NK-92 treated with Interleukin-12 subunit alpha and Interleukin-12 subunit beta, amount 100 ng/mL, for 24 hours (cell line): ENCODE data around the gene PSMD5.

Experiments
- DNase-seq: peaks from one replicate; lab custom pipeline; 2025; lab: John Stamatoyannopoulos, UW

Gene PSMD5

GRCh38 chr9:120875195-120875565 lies 32.5 kb upstream of the PSMD5 start:
- DNase-seq = no peak

DNA sequence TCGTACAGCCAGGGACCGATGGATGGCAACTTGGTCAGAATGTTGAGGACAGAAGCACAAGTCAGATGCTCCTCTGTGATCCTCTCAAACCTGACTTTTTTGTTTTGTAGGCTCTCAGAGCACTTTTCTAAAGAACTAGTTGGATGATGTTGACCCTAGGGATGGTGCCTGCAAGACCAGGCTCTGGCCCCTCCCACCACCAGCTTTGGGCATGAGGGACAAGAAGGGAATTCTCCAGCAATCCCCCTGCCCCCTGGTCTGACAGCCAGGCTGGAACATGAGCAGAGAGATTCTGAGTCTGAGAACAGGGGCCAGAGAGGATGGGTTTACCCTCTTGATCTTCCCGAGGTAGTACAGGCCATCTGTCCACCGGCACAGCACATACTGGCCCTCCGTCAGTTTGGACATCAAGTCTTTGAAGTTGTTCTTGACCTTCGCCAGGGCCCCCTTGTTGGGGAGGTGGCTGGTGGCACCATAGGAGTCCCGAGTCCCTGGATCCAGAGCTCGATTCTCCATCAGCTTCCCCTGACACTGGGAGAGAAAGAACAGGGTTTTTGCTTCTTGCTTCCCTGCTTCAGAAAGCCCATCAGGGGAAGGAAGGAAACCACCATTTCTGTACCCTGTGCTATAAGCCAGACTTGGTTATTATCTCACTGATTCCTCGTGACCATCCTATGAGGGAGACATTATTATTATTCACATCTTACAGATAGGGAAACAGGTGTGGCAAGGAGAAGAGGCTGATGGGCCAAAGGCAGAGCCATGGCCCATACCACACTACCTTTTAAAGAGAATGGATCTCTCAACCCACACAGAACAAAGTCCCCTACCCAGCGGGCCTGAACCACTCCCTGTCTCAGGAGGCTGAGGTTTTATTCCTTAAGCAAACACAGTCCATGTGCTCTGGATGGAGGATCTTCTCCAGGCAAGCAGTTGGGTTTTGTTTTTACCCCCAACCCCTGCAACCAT lies 31.8 kb upstream of the PSMD5 start:
- DNase-seq = no peak

DNA sequence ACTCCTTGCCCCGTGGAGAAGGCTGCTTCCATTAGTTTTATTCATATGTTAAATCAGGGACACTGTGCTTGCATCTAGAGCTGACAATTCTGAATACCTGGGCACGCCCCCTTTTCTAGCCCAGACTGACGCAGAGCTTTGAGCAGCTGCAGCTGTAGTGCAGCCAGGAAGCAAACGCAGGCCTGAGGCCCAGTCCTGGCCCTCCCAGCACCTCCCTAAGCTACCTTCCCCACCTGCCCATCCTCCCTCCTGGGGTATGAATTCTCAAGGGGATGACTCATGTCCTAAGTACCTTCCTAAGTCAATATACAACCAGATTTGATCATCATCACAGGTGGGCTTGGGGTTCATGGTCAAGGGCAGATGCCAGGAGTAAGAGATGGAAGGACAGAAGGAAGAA lies 30.8 kb upstream of the PSMD5 start:
- DNase-seq = no peak

DNA sequence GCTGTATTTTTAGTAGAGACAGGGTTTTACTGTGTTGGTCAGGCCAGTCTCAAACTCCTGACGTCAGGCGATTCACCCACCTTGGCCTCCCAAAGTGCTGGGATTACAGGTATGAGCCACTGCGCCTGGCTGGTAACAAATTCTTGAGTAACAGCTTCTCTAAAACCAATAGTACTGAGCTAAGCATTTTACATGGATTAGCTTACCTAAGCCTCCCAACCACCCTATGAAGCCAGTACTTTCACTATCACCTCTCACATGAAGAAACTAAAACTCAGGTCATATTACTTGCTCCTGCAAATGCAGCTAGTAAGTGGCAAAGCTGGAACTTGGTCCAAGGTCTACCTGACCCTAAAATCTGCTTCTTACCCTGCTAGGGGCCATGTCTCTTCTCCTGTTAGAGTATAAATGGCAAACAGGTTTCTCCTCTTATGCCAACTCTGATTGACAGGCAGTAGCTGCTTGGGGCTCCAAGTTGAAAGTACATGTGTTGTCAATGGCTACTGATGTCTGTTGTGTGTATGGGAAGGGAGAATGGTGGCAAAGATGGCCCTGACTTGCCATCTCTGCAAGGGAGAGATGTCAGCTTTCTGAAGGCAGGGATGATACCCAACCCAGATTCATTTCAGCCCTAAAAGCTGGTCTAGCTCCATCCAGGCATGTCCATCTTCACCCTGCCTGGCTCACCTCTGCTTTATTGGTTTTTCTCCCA lies 30.2 kb upstream of the PSMD5 start:
- no peak for DNase-seq

DNA sequence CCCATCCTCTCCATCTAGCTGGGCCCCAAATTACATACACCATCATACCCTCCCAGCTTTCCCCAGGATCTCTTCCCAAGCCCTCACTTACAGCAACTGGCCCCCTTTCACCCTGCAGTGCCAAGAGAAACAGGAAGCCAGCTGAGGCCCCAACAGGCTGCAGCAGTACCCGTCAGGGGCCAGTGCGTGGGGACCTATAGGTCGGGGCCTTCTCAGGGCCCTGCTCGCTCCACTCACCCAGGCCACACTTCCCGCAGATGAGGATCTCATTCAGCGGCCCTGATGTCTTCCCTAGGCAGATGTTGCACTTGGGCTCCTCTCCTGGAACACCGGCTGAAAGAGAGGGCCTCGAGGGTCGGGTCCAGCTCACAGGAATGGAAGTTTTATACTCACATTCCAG lies 27.5 kb upstream of the PSMD5 start:
- no peak for DNase-seq

- no peak for DNase-seq
These were observed 27.0 kb upstream of the PSMD5 start for GRCh38 chr9:120869726-120870125.

GRCh38 chr9:120869360-120869687 lies 26.6 kb upstream of the PSMD5 start:
- no peak for DNase-seq

DNA sequence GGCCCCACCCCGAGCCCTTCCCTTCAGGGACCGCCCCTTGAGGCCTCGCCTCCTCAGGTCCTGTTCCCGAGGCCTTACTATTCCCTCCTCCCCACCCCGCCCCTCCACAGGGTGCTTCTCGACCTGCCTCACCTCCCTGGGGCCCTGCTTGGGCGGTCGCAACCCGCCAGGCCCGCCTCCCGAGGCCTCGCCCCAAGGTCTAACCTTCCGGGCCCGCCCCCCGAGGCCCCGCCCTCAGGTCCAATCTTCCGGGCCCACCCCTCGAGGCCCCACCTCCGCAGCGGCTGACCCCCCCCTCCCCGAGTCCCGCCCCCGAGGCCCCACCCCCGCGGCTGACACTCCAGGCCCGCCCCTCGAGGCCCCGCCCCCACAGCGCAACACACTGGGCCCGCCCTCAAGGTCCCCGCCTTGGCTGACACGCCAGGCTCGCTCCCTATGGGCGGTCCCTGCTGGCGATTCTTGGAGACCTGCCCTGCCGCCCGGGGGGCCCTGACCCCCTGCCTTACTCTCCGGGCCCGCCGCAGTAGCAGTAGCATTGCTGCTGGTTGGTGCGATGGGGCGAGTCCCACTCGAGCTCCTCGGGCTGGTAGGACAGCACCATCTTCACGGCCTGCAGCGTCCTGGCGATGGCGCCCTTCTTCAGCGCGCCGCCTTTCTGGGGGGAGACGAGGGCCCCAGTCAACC lies 26.1 kb upstream of the PSMD5 start:
- DNase-seq = peak; percentile 78

DNA sequence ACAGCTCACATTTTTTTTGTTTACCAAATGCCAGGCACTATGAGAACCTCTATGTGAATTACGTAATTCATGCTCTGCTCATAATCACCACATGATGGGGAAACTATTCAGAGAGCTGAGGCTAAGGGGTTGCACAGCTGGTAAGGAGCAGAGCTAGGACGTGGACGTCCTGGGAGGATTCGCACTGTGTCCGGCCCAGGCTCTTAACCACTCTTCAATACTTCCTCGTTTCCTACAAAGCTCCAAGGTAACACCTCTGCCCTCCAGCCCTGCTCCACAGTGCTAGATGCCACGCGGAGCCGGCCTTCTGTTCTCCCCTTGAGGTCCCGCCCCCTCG lies 25.6 kb upstream of the PSMD5 start:
- DNase-seq = no peak

DNA sequence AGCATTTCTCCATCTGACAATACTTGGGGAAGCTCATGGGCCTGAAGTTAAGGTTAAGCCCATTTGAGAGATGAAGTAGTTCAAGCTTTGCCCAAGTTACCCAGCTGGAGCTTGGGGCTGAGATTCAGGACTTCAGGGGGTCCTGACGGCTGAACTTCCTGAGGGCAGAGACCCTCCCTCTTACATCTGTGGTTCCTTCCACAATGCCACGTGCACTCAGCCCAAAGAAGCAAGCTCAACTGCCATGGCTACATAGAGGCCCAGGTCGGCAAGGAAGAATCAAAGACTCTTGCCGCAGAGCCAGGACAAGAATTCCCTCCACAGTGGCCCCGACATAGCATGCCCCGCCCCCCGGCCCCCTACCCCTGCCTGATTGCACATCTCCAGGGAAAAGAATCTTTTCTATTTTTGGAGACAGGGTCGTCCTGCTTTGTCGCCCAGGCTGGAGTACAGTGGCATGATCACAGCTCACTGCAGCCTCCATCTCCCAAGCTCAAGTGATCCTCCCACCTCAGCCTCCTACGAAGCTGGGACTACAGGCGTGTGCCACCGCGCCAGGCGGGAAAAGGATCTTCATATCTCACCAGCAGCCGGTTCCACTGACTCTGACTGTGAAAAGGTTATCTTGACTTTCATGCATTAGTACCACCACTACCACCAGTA lies 25.1 kb upstream of the PSMD5 start:
- no peak for DNase-seq

- DNase-seq = no peak
These were observed 23.9 kb upstream of the PSMD5 start for GRCh38 chr9:120866651-120867050.

- DNase-seq = no peak
These were observed 23.1 kb upstream of the PSMD5 start for GRCh38 chr9:120865809-120866208.

DNA sequence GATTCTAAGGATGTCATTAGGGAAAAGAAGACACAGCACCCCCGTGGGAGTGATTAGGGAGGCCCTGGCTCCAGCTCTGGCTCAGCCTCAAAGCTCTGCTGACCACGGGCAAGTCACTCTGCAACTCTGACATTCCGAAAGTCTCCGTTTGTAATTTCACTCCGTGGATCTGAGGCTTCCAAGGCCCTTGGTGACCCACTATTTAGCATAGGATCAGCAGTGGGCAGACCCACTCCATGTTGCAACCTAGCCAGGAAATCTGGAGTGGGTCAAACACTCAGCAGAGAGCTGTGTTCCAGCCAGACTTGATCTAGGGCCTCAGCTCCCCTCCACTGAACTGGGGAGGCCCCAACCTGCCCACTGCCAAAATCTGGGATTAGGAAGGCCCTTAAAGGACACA lies 22.5 kb upstream of the PSMD5 start:
- no peak for DNase-seq

DNA sequence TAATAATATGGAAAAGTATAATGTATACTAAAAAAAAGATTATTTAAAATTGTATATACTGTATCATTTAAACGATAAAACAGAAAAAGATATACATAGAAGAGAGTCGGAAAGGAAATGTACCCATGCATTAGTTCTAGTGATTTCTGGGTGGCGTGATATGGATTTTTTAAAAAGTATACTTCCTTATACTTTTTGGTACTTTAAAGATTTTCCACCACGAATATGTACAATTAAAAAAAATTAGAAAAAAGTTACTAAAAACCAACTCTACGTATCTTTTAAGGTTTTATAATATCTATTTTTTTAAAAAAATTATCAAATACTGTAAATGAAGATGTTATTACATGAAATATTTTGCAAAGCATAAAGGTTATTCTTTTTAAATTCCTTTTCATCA lies 22.0 kb upstream of the PSMD5 start:
- DNase-seq = no peak

DNA sequence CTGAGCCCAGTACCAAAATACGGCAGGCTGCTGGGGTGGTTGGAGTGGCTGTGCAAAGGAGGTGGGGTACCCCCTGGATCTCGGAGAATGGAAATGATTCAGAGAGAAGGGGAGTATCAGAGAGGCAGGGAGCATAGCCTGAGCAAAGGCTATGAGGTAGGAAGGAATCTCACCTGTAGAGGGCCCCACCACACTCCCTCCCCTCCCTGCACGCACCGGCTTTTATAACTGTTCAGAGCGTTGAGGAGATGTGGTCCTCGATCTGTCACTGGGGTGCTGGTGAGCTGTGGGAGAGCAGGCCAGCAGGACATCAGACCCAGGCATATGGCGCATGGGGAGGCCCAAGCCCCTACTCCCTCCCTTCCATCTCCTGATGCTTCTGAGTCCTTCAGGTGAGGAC lies 21.1 kb upstream of the PSMD5 start:
- DNase-seq = no peak

- no peak for DNase-seq
These were observed 19.7 kb upstream of the PSMD5 start for GRCh38 chr9:120862452-120862851.

GRCh38 chr9:120861935-120862334 lies 19.2 kb upstream of the PSMD5 start:
- no peak for DNase-seq

DNA sequence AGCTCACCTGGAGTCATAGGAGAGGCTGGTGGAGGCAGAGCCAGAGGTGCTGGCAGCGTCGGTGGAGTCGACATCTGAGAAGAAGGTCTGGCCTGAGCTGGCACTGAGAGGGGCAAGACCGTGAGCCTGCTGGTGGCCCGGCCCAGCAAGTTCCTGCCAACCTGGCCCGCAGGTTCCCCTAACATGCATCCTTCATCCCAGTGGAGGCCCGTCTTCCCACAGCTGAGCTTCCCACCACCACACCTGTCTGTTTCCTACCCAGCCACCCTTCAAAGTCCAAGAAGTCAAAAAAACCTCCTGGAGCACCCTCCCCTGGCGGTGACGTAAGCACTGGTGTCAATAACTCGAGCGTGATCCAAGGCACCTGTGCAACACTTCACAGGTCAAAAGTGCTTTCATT lies 17.4 kb upstream of the PSMD5 start:
- no peak for DNase-seq

GRCh38 chr9:120859361-120859760 lies 16.6 kb upstream of the PSMD5 start:
- no peak for DNase-seq

DNA sequence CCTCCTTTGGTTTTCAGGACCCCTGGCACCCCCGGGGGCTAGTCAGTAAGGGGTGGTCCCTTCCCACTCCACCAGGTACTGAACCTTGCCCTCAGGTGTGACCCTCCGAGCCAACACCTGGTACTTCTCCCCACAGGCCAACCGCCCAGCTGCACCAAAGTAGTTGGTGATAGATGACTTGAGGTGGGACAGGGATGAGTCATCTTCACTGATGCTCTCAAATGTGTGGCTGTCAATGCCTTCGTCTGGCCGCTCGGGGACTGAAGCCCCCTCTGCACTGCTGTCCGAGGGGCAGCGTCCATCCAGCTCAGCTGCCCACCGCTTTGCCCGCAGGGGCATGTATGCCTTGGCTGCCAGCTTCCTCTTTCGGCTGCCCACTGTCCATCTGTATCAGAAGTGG lies 15.2 kb upstream of the PSMD5 start:
- no peak for DNase-seq

- no peak for DNase-seq
These were observed 14.8 kb upstream of the PSMD5 start for GRCh38 chr9:120857481-120857880.

- no peak for DNase-seq
These were observed 14.0 kb upstream of the PSMD5 start for GRCh38 chr9:120856700-120857099.
